NCI-H1092 (cell line): Measurements from ENCODE around the gene POU3F2.
A peak's percentile ranks its signal among the peaks of the same experiment; 100 is the strongest.

Source experiments
- DNase-seq: peaks from one replicate; lab custom pipeline; 2025; lab: John Stamatoyannopoulos, UW

The POU3F2 gene

GRCh38 chr6:98831057-98831958, 3.1 kb upstream of the POU3F2 start:
- DNase-seq: peak; percentile 50

- DNase-seq: no peak
Observed at GRCh38 chr6:98831959-98832283, 2.5 kb upstream of the POU3F2 start.

GRCh38 chr6:98832284-98833056, 1.9 kb upstream of the POU3F2 start:
- peak; percentile 10 for DNase-seq

GRCh38 chr6:98833057-98833306, 1.4 kb upstream of the POU3F2 start:
- DNase-seq: no peak

GRCh38 chr6:98833307-98834059, 891 bp upstream of the POU3F2 start:
- peak; percentile 47 for DNase-seq

GRCh38 chr6:98835149-98836024, 1.0 kb downstream of the POU3F2 start:
- peak; percentile 13 for DNase-seq

GRCh38 chr6:98836025-98836961, 1.9 kb downstream of the POU3F2 start:
- no peak for DNase-seq

- DNase-seq: no peak
Observed at GRCh38 chr6:98836962-98837944, 2.9 kb downstream of the POU3F2 start.

- no peak for DNase-seq
Observed at GRCh38 chr6:98838032-98838431, 3.7 kb downstream of the POU3F2 start.

- no peak for DNase-seq
Observed at GRCh38 chr6:98838975-98839374, 4.6 kb downstream of the POU3F2 start.

- peak; percentile 4 for DNase-seq
Observed at GRCh38 chr6:98839781-98840361, 5.5 kb downstream of the POU3F2 start.

- no peak for DNase-seq
Observed at GRCh38 chr6:98840385-98840784, 6.0 kb downstream of the POU3F2 start.

- DNase-seq: no peak
Observed at GRCh38 chr6:98840996-98841513, 6.7 kb downstream of the POU3F2 start.

GRCh38 chr6:98841621-98842341, 7.4 kb downstream of the POU3F2 start:
- DNase-seq: no peak

GRCh38 chr6:98842342-98843180, 8.2 kb downstream of the POU3F2 start:
- no peak for DNase-seq

- no peak for DNase-seq
Observed at GRCh38 chr6:98843271-98844243, 9.2 kb downstream of the POU3F2 start.
